GM23338 (cell line): ENCODE results near the gene TFCP2. TPM values are rescaled to one million over a fixed set of nuclear protein-coding genes. Genes with fewer than 3 reads are reported as not detected.

Source experiments
- ATAC-seq: fragments of 200-7000 bp; cut with Tn5 transposase; 3 replicates; pipeline ENCODE4 v1.9.1; 2020
- DNase-seq: peaks from one replicate; pipeline ENCODE4 v3.0.0-alpha.2; 2015; ENCODE audit warnings: low spot score
- H2AFZ ChIP-seq: fragments of 200-600 bp; sonication (generic); 2 replicates; pipeline ENCODE4 v1.8.0; 2016; ENCODE audit warnings: antibody characterized with exemption, mild to moderate bottlenecking, moderate library complexity
- H3F3A ChIP-seq: fragments of 200-600 bp; sonication (generic); replicated peaks from 2 replicates; pipeline ENCODE4 v1.8.0; 2017; ENCODE audit warnings: antibody characterized with exemption, mixed run types, low read depth
- H3K27ac ChIP-seq: fragments of 200-600 bp; sonication (generic); 2 replicates; pipeline ENCODE4 v1.6.1; 2016; ENCODE audit warnings: low read depth
- H3K27me3 ChIP-seq: fragments of 200-600 bp; sonication (generic); 2 replicates; pipeline ENCODE4 v1.8.0; 2016; ENCODE audit warnings: mild to moderate bottlenecking, mixed run types, moderate library complexity; ENCODE audit not compliant: insufficient read depth
- H3K36me3 ChIP-seq: fragments of 200-600 bp; sonication (generic); 2 replicates; pipeline ENCODE4 v1.8.0; 2016; ENCODE audit warnings: mild to moderate bottlenecking; ENCODE audit not compliant: insufficient read depth
- H3K4me1 ChIP-seq: fragments of 200-600 bp; sonication (generic); 2 replicates; pipeline ENCODE4 v1.8.0; 2016; ENCODE audit warnings: mild to moderate bottlenecking, moderate library complexity; ENCODE audit not compliant: insufficient read depth
- H3K4me2 ChIP-seq: fragments of 200-600 bp; sonication (generic); 2 replicates; pipeline ENCODE4 v1.7.1; 2017; ENCODE audit warnings: mixed run types
- H3K4me3 ChIP-seq: fragments of 200-600 bp; sonication (generic); 2 replicates; pipeline ENCODE4 v1.6.1; 2016; ENCODE audit warnings: mixed run types
- H3K79me2 ChIP-seq: fragments of 200-600 bp; sonication (generic); replicated peaks from 2 replicates; pipeline ENCODE4 v1.8.0; 2017; ENCODE audit warnings: mild to moderate bottlenecking; ENCODE audit not compliant: insufficient read depth
- H3K9me2 ChIP-seq: fragments of 200-600 bp; sonication (generic); 2 replicates; pipeline ENCODE4 v1.8.0; 2017; ENCODE audit not compliant: insufficient read depth
- H4K20me1 ChIP-seq: fragments of 200-600 bp; sonication (generic); replicated peaks from 2 replicates; pipeline ENCODE4 v1.8.0; 2017; ENCODE audit warnings: mild to moderate bottlenecking; ENCODE audit not compliant: insufficient read depth
- H3K27ac Mint-ChIP-seq: 2 replicates; pipeline ENCODE4 v1.8.0; 2020; ENCODE audit warnings: inconsistent platforms, mild to moderate bottlenecking, moderate library complexity, mixed read lengths
- H3K27me3 Mint-ChIP-seq: 3 replicates; pipeline ENCODE4 v1.8.0; 2022; ENCODE audit warnings: low read depth, mild to moderate bottlenecking, moderate library complexity, mixed read lengths, inconsistent platforms; ENCODE audit not compliant: insufficient read depth, poor library complexity
- H3K36me3 Mint-ChIP-seq: 3 replicates; pipeline ENCODE4 v1.8.0; 2021; ENCODE audit warnings: low read depth, mild to moderate bottlenecking, inconsistent platforms, moderate library complexity, mixed read lengths
- H3K4me1 Mint-ChIP-seq: 3 replicates; pipeline ENCODE4 v1.8.0; 2020; ENCODE audit warnings: mild to moderate bottlenecking, inconsistent platforms, mixed read lengths
- H3K4me3 Mint-ChIP-seq: 3 replicates; pipeline ENCODE4 v1.8.0; 2021; ENCODE audit warnings: moderate library complexity, mild to moderate bottlenecking, inconsistent platforms, mixed read lengths
- H3K9me3 Mint-ChIP-seq: 3 replicates; pipeline ENCODE4 v1.8.0; 2020; ENCODE audit warnings: moderate library complexity, mild to moderate bottlenecking, inconsistent platforms, mixed read lengths
- CREB1 ChIP-seq: fragments of 250-450 bp; sonication (Bioruptor Pico); IDR thresholded peaks from 2 replicates; pipeline ENCODE4 v1.5.0; 2020; ENCODE audit warnings: low read depth, mild to moderate bottlenecking, moderate library complexity
- CTCF ChIP-seq, 2 experiments: fragments of 200-600 bp in 1 of 2; sonication (generic) in 1 of 2; conservative IDR thresholded peaks; 2 replicates each; pipeline versions ENCODE4 v1.5.1 to v1.6.1; 2016 to 2017; ENCODE audit warnings: antibody characterized with exemption in 2 of 2, low read depth in 2 of 2, mild to moderate bottlenecking in 2 of 2, moderate library complexity in 1 of 2
- EZH2phosphoT487 ChIP-seq: fragments of 200-600 bp; sonication (generic); IDR thresholded peaks from one replicate; pipeline ENCODE4 v1.8.1; 2018; ENCODE audit warnings: antibody characterized with exemption; ENCODE audit not compliant: unreplicated experiment
- JUNB ChIP-seq: IDR thresholded peaks from one replicate; pipeline ENCODE4 v1.6.1; 2016; ENCODE audit warnings: antibody characterized with exemption; ENCODE audit not compliant: unreplicated experiment
- NANOG ChIP-seq: IDR thresholded peaks from 2 replicates; pipeline ENCODE4 v1.6.1; 2016; ENCODE audit warnings: antibody characterized with exemption, borderline replicate concordance
- POLR2AphosphoS5 ChIP-seq: IDR thresholded peaks from 2 replicates; pipeline ENCODE4 v1.6.1; 2016; ENCODE audit warnings: antibody characterized with exemption, low read depth
- REST ChIP-seq: IDR thresholded peaks from one replicate; pipeline ENCODE4 v1.6.1; 2018; ENCODE audit warnings: antibody characterized with exemption; ENCODE audit not compliant: unreplicated experiment
- STAT1 ChIP-seq: IDR thresholded peaks from one replicate; pipeline ENCODE4 v1.6.1; 2016; ENCODE audit warnings: antibody characterized with exemption; ENCODE audit not compliant: unreplicated experiment
- ZNF114 ChIP-seq: fragments of 250-450 bp; sonication (Bioruptor Pico); IDR thresholded peaks from 2 replicates; pipeline ENCODE4 v1.5.0; 2020; ENCODE audit warnings: mild to moderate bottlenecking, moderate library complexity
- polyA plus RNA-seq: library from polyadenylated mRNA; unstranded; fragments of >200 nt; fragmentation: Nextera tagmentation; extraction: Ambion mirVana; gene quantifications from 2 replicates; pipeline ENCODE4 v1.2.1, GENCODE V29; 2016
- total RNA-seq: library from RNA; depleted of rRNA; stranded (reverse); fragments of >200 nt; shearing (Covaris generic); gene quantifications from 2 replicates; pipeline ENCODE4 v1.2.3, GENCODE V29; 2014
- TF ChIP-seq, protein P1 (sequence below): fragments of 250-450 bp; sonication (Bioruptor Pico); IDR thresholded peaks from 2 replicates; pipeline ENCODE4 v1.5.0; 2020; ENCODE audit warnings: mild to moderate bottlenecking, moderate library complexity
- TF ChIP-seq, protein P2 (sequence below): IDR thresholded peaks from 2 replicates; pipeline ENCODE4 v1.6.1; 2016; ENCODE audit warnings: antibody characterized with exemption

The TFCP2 gene
- total and polyA plus RNA-seq, 2 experiments from 2014 or later = 15.2 to 30.5 TPM

DNA sequence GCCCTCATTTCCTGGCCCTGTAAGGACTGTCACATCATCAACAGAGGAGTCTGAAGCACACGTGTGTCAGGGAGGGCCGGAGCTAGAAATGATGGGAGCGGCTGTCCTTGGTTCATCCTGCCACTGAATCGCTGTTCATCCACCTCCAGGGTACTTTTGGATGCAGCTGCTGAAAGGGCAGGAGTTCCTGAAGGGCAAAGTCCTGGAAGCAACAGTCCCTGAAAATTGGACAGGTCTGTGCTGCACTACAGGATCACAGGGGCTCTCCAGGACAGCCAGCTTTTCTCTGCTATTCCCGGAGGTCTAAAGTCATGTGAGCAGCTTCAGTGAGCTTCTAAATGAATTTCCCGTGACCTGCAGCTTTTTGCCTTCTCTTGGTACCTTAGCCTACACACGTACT lies 27.2 kb upstream of the TFCP2 start:
- Histone ChIP-seq H3K36me3 (no peaks in the 10 kb centered on the region), H3K79me2 (no peaks in the 10 kb centered on the region), H3K4me3 (no peak overlapping the region), H3K4me1 (no peaks in the 10 kb centered on the region), H3K27ac (no peak overlapping the region), H3K9me2 (no peaks in the 10 kb centered on the region), H2AFZ (no peak overlapping the region), H3K27me3 (no peaks in the 10 kb centered on the region), H3F3A (no peaks in the 10 kb centered on the region), H3K4me2 (no peak overlapping the region), H4K20me1 (no peaks in the 10 kb centered on the region)
- Mint-ChIP-seq H3K27ac (no peak overlapping the region), H3K4me1 (no peaks in the 10 kb centered on the region; the same call in 2 of the 3 replicates), H3K9me3 (no peaks in the 10 kb centered on the region), H3K4me3 (no peak overlapping the region), H3K27me3 (peaks cover 9% of the 10 kb centered on the region), H3K36me3 (no peaks in the 10 kb centered on the region)
- no peak for TF ChIP-seq CTCF (conservative IDR thresholded peaks at IDR 0.05; ENCODE audit: low read depth in 2 of 2)
- TF ChIP-seq, protein P1, sequence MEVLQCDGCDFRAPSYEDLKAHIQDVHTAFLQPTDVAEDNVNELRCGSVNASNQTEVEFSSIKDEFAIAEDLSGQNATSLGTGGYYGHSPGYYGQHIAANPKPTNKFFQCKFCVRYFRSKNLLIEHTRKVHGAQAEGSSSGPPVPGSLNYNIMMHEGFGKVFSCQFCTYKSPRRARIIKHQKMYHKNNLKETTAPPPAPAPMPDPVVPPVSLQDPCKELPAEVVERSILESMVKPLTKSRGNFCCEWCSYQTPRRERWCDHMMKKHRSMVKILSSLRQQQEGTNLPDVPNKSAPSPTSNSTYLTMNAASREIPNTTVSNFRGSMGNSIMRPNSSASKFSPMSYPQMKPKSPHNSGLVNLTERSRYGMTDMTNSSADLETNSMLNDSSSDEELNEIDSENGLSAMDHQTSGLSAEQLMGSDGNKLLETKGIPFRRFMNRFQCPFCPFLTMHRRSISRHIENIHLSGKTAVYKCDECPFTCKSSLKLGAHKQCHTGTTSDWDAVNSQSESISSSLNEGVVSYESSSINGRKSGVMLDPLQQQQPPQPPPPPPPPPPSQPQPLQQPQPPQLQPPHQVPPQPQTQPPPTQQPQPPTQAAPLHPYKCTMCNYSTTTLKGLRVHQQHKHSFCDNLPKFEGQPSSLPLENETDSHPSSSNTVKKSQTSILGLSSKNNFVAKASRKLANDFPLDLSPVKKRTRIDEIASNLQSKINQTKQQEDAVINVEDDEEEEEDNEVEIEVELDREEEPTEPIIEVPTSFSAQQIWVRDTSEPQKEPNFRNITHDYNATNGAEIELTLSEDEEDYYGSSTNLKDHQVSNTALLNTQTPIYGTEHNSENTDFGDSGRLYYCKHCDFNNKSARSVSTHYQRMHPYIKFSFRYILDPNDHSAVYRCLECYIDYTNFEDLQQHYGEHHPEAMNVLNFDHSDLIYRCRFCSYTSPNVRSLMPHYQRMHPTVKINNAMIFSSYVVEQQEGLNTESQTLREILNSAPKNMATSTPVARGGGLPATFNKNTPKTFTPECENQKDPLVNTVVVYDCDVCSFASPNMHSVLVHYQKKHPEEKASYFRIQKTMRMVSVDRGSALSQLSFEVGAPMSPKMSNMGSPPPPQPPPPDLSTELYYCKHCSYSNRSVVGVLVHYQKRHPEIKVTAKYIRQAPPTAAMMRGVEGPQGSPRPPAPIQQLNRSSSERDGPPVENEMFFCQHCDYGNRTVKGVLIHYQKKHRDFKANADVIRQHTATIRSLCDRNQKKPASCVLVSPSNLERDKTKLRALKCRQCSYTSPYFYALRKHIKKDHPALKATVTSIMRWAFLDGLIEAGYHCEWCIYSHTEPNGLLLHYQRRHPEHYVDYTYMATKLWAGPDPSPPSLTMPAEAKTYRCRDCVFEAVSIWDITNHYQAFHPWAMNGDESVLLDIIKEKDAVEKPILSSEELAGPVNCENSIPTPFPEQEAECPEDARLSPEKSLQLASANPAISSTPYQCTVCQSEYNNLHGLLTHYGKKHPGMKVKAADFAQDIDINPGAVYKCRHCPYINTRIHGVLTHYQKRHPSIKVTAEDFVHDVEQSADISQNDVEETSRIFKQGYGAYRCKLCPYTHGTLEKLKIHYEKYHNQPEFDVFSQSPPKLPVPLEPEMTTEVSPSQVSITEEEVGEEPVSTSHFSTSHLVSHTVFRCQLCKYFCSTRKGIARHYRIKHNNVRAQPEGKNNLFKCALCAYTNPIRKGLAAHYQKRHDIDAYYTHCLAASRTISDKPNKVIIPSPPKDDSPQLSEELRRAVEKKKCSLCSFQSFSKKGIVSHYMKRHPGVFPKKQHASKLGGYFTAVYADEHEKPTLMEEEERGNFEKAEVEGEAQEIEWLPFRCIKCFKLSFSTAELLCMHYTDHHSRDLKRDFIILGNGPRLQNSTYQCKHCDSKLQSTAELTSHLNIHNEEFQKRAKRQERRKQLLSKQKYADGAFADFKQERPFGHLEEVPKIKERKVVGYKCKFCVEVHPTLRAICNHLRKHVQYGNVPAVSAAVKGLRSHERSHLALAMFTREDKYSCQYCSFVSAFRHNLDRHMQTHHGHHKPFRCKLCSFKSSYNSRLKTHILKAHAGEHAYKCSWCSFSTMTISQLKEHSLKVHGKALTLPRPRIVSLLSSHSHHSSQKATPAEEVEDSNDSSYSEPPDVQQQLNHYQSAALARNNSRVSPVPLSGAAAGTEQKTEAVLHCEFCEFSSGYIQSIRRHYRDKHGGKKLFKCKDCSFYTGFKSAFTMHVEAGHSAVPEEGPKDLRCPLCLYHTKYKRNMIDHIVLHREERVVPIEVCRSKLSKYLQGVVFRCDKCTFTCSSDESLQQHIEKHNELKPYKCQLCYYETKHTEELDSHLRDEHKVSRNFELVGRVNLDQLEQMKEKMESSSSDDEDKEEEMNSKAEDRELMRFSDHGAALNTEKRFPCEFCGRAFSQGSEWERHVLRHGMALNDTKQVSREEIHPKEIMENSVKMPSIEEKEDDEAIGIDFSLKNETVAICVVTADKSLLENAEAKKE (CRISPR knock-in tag) = no peak
- TF ChIP-seq EZH2phosphoT487 = no peak
- TF ChIP-seq ZNF114 = no peak
- no peak for TF ChIP-seq CREB1 (CRISPR knock-in tag)
- TF ChIP-seq POLR2AphosphoS5 = no peak
- no peak for TF ChIP-seq REST
- TF ChIP-seq, protein P2, sequence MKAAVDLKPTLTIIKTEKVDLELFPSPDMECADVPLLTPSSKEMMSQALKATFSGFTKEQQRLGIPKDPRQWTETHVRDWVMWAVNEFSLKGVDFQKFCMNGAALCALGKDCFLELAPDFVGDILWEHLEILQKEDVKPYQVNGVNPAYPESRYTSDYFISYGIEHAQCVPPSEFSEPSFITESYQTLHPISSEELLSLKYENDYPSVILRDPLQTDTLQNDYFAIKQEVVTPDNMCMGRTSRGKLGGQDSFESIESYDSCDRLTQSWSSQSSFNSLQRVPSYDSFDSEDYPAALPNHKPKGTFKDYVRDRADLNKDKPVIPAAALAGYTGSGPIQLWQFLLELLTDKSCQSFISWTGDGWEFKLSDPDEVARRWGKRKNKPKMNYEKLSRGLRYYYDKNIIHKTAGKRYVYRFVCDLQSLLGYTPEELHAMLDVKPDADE = no peak
- no peak for TF ChIP-seq JUNB
- no peak for TF ChIP-seq NANOG
- TF ChIP-seq STAT1 = no peak
- ATAC-seq (no peak), DNase-seq (no peak)
